Measurements from ENCODE around the gene CHST4. TPM values are rescaled to one million over a fixed set of nuclear protein-coding genes. Genes with fewer than 3 reads are reported as not detected.

CHST4 gene
- total and polyA plus RNA-seq, 2 of the 4 experiments (the other 2 are of a cell fraction) = not detected

GRCh38 chr16:71568551-71568950, 42.3 kb downstream of the CHST4 start:
- Histone ChIP-seq H3K23ac (ENCODE audit: low read depth, low read length) (no peak overlapping the region), H4K5ac (ENCODE audit: low read depth, low read length) (no peak overlapping the region), H3K27me3 (ENCODE audit: control insufficient read depth, insufficient read depth, low read length) (peaks cover 7% of the 10 kb centered on the region; the same call in 1 of the 2 replicates), H3K18ac (ENCODE audit: low read depth, low read length) (no peak overlapping the region), H2AK9ac (replicated peaks; ENCODE audit: low read depth, low read length, poor library complexity) (no peak overlapping the region), H3K4me3 (ENCODE audit: insufficient read depth, low read depth, low read length) (no peak overlapping the region), H2AK5ac (ENCODE audit: low read depth, low read length) (no peak overlapping the region), H4K20me1 (ENCODE audit: insufficient read depth, low read length) (no peaks in the 10 kb centered on the region), H3K79me1 (ENCODE audit: low read depth in 1 of 2, low read length in 2 of 2) (no peaks in the 10 kb centered on the region), H3K56ac (ENCODE audit: extremely low read depth, insufficient read depth, low read length) (no peak overlapping the region), H3K9me3 (ENCODE audit: control insufficient read depth, insufficient read depth, low read length) (no peaks in the 10 kb centered on the region), H3K4ac (ENCODE audit: low read depth, low read length) (no peak overlapping the region), H2AFZ (replicated peaks; ENCODE audit: low read length, poor library complexity) (no peak overlapping the region), H2BK20ac (ENCODE audit: low read depth, low read length) (no peak overlapping the region), H4K8ac (ENCODE audit: low read depth in 2 of 2, low read length in 2 of 2) (no peak overlapping the region), H3K14ac (replicated peaks; ENCODE audit: low read depth, low read length) (no peak overlapping the region), H2BK15ac (ENCODE audit: low read depth, low read length) (no peak overlapping the region), H3K27ac (ENCODE audit: insufficient read depth, low read length) (no peak overlapping the region), H4K91ac (ENCODE audit: insufficient read depth, low read depth, low read length) (no peak overlapping the region), H2BK5ac (ENCODE audit: low read depth, low read length, poor library complexity, severe bottlenecking) (no peak overlapping the region), H3K4me1 (ENCODE audit: control insufficient read depth, insufficient read depth, low read length) (no peaks in the 10 kb centered on the region), H3K9me1 (ENCODE audit: insufficient read depth, low read length) (no peaks in the 10 kb centered on the region), H3K36me3 (ENCODE audit: control insufficient read depth, insufficient read depth, low read length) (no peaks in the 10 kb centered on the region), H2BK120ac (ENCODE audit: low read depth, low read length) (no peak overlapping the region), H3K9ac (ENCODE audit: low read depth, low read length) (no peak overlapping the region), H3K4me2 (ENCODE audit: low read depth, low read length) (no peak overlapping the region)
- ChIA-PET POLR2A (ENCODE audit: unreplicated experiment) (no interaction called here), CTCF (no interaction called here)
- dilution Hi-C loops (cut with HindIII; ENCODE audit: low sequenced_read_pairs, unreplicated experiment) (no loop called here), in situ Hi-C loops (cut with MboI; ENCODE audit: low sequenced_read_pairs) (no loop called here), intact Hi-C loops (cut with micrococcal nuclease) (no loop called here)
- TF ChIP-seq FOS (IDR thresholded peaks at IDR 0.05; ENCODE audit: low read depth, low read length) = no peak
- no peak for TF ChIP-seq CTCF (conservative IDR thresholded peaks at IDR 0.05; ENCODE audit: low read depth, low read length)
- no peak for TF ChIP-seq SMC3 (IDR thresholded peaks at IDR 0.05; ENCODE audit: low read depth, low read length)
- TF ChIP-seq CHD1 (IDR thresholded peaks at IDR 0.05; ENCODE audit: low read depth, low read length) = no peak
- no peak for TF ChIP-seq ELK1 (IDR thresholded peaks at IDR 0.05; ENCODE audit: borderline replicate concordance, low read depth, low read length)
- TF ChIP-seq USF2 (IDR thresholded peaks at IDR 0.05; ENCODE audit: low read depth, low read length) = no peak
- no peak for TF ChIP-seq RFX5 (IDR thresholded peaks at IDR 0.05; ENCODE audit: low read depth, low read length)
- TF ChIP-seq RCOR1 (IDR thresholded peaks at IDR 0.05; ENCODE audit: insufficient replicate concordance, low read length) = no peak
- TF ChIP-seq POLR2A (IDR thresholded peaks at IDR 0.05; ENCODE audit: low read depth, low read length) = no peak
- no peak for TF ChIP-seq MAZ (IDR thresholded peaks at IDR 0.05; ENCODE audit: borderline replicate concordance, low read depth, low read length)
- no peak for TF ChIP-seq BHLHE40 (IDR thresholded peaks at IDR 0.05; ENCODE audit: low read depth, low read length)
- no peak for TF ChIP-seq MXI1 (IDR thresholded peaks at IDR 0.05; ENCODE audit: borderline replicate concordance, low read depth, low read length)
- TF ChIP-seq RAD21 (IDR thresholded peaks at IDR 0.05; ENCODE audit: low read length) = no peak
- no peak for TF ChIP-seq CEBPB (IDR thresholded peaks at IDR 0.05; ENCODE audit: low read depth, low read length)
- TF ChIP-seq MAFK (IDR thresholded peaks at IDR 0.05; ENCODE audit: low read depth, low read length) = no peak
- WGBS, 2 experiments (ENCODE audit: extremely low coverage in 2 of 2, insufficient read length in 1 of 2) = no CpG with 5 or more reads among the region's 4 CpGs
- BruUV-seq (replicated peaks) = no TSS peak
- DNase-seq (no peak), ATAC-seq (ENCODE audit: low read depth) (no peak)

Data from IMR-90 (cell line).